GM19455 (cell line): ENCODE data around the gene LAMB3.

Experiments
- ATAC-seq: cut with Tn5 transposase; IDR thresholded peaks from one replicate; pipeline ENCODE4 v1.9.1; 2021; ENCODE audit not compliant: unreplicated experiment

The LAMB3 gene

GRCh38 chr1:209600541-209600940, 51.7 kb downstream of the LAMB3 start:
- no peak for ATAC-seq

GRCh38 chr1:209598227-209598626, 54.0 kb downstream of the LAMB3 start:
- no peak for ATAC-seq

GRCh38 chr1:209597499-209597898, 54.7 kb downstream of the LAMB3 start:
- no peak for ATAC-seq

- ATAC-seq, result no peak
These were observed 56.5 kb downstream of the LAMB3 start for GRCh38 chr1:209595599-209596285.

GRCh38 chr1:209595028-209595427, 57.2 kb downstream of the LAMB3 start:
- ATAC-seq, result no peak

- ATAC-seq, result no peak
These were observed 57.8 kb downstream of the LAMB3 start for GRCh38 chr1:209594440-209594839.

- no peak for ATAC-seq
These were observed 58.5 kb downstream of the LAMB3 start for GRCh38 chr1:209593747-209594146.

- ATAC-seq, result no peak
These were observed 61.8 kb downstream of the LAMB3 start for GRCh38 chr1:209590405-209590804.

GRCh38 chr1:209589863-209590262, 62.4 kb downstream of the LAMB3 start:
- ATAC-seq, result no peak

GRCh38 chr1:209589440-209589839, 62.8 kb downstream of the LAMB3 start:
- ATAC-seq, result no peak

- ATAC-seq, result no peak
These were observed 64.4 kb downstream of the LAMB3 start for GRCh38 chr1:209587789-209588188.

- ATAC-seq, result no peak
These were observed 65.9 kb downstream of the LAMB3 start for GRCh38 chr1:209586221-209586740.

GRCh38 chr1:209585672-209586071, 66.6 kb downstream of the LAMB3 start:
- no peak for ATAC-seq

- no peak for ATAC-seq
These were observed 67.0 kb downstream of the LAMB3 start for GRCh38 chr1:209585197-209585596.

- ATAC-seq, result no peak
These were observed 68.0 kb downstream of the LAMB3 start for GRCh38 chr1:209584231-209584672.

- no peak for ATAC-seq
These were observed 68.8 kb downstream of the LAMB3 start, which contains the start of gene CAMK1G for GRCh38 chr1:209583408-209583807. Gene CAMK1G (plus strand): TSS chr1:209583714. CDS start chr1:209594984, 11,270 bp downstream.

GRCh38 chr1:209580577-209580976, 71.6 kb downstream of the LAMB3 start:
- no peak for ATAC-seq

- no peak for ATAC-seq
These were observed 74.9 kb downstream of the LAMB3 start for GRCh38 chr1:209577346-209577745.

GRCh38 chr1:209576392-209577197, 75.6 kb downstream of the LAMB3 start:
- no peak for ATAC-seq

- no peak for ATAC-seq
These were observed 81.5 kb downstream of the LAMB3 start for GRCh38 chr1:209570743-209571142.

- peak; percentile 48 for ATAC-seq
These were observed 82.6 kb downstream of the LAMB3 start for GRCh38 chr1:209569455-209570207.
